Activated naive CD4-positive, alpha-beta T cell treated with anti-CD3 and anti-CD28 coated beads, Interleukin-2, amount 50 U/mL, for 24 hours (primary cell): ENCODE results near the gene NLRP9.
A peak's percentile ranks its signal among the peaks of the same experiment; 100 is the strongest.

Experiments
- H3K27ac Mint-ChIP-seq: one replicate; pipeline ENCODE4 v1.8.0; 2021; ENCODE audit warnings: mild to moderate bottlenecking, mixed read lengths
- H3K27me3 Mint-ChIP-seq: one replicate; pipeline ENCODE4 v1.8.0; 2021; ENCODE audit warnings: mixed read lengths
- H3K36me3 Mint-ChIP-seq: one replicate; pipeline ENCODE4 v1.8.0; 2021; ENCODE audit warnings: mixed read lengths
- H3K4me1 Mint-ChIP-seq: one replicate; pipeline ENCODE4 v1.8.0; 2021; ENCODE audit warnings: mixed read lengths
- H3K4me3 Mint-ChIP-seq: one replicate; pipeline ENCODE4 v1.8.0; 2021; ENCODE audit warnings: mild to moderate bottlenecking, mixed read lengths
- H3K9me3 Mint-ChIP-seq: one replicate; pipeline ENCODE4 v1.8.0; 2021; ENCODE audit warnings: mixed read lengths

Gene NLRP9

GRCh38 chr19:55673889-55674288 is 64.3 kb downstream of the NLRP9 start:
- Mint-ChIP-seq H3K27ac (peak overlapping the region; percentile 71), H3K9me3 (no peaks in the 10 kb centered on the region), H3K27me3 (no peaks in the 10 kb centered on the region), H3K4me1 (peaks cover 62% of the 10 kb centered on the region), H3K36me3 (peaks cover 9% of the 10 kb centered on the region), H3K4me3 (peak overlapping the region; percentile 6)

GRCh38 chr19:55673465-55673864 is 64.7 kb downstream of the NLRP9 start:
- H3K27ac Mint-ChIP-seq, result peak overlapping the region; percentile 71
- peaks cover 60% of the 10 kb centered on the region for H3K4me1 Mint-ChIP-seq
- no peaks in the 10 kb centered on the region for H3K27me3 Mint-ChIP-seq
- H3K9me3 Mint-ChIP-seq, result no peaks in the 10 kb centered on the region
- H3K4me3 Mint-ChIP-seq, result peak overlapping the region; percentile 6
- peaks cover 9% of the 10 kb centered on the region for H3K36me3 Mint-ChIP-seq

DNA sequence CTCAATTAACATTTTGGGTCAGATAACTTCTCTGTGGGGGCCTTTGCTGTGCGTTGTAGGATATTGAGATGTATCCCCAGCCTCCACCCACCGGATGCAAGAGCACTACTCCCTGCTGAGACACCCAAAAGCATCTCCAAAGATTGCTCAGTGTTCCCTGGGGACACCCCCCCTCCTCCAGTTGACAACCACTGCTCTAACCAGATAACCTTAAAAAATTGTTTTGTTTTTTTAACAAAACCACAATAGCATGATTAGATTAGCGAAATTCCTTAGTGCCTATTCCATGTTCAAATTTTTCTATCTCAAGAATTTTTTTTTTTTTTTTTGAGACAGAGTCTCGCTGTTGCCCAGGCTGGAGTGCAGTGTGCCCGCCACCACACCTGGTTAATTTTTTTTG is 65.8 kb downstream of the NLRP9 start:
- H3K4me1 Mint-ChIP-seq, result peaks cover 49% of the 10 kb centered on the region
- H3K4me3 Mint-ChIP-seq, result no peak overlapping the region
- no peaks in the 10 kb centered on the region for H3K27me3 Mint-ChIP-seq
- peak overlapping the region; percentile 70 for H3K27ac Mint-ChIP-seq
- peaks cover 9% of the 10 kb centered on the region for H3K36me3 Mint-ChIP-seq
- no peaks in the 10 kb centered on the region for H3K9me3 Mint-ChIP-seq

- Mint-ChIP-seq H3K27me3 (no peaks in the 10 kb centered on the region), H3K36me3 (peaks cover 9% of the 10 kb centered on the region), H3K27ac (peak overlapping the region; percentile 32), H3K4me3 (no peak overlapping the region), H3K4me1 (peaks cover 39% of the 10 kb centered on the region), H3K9me3 (no peaks in the 10 kb centered on the region)
These were observed 67.2 kb downstream of the NLRP9 start for GRCh38 chr19:55671054-55671378.

DNA sequence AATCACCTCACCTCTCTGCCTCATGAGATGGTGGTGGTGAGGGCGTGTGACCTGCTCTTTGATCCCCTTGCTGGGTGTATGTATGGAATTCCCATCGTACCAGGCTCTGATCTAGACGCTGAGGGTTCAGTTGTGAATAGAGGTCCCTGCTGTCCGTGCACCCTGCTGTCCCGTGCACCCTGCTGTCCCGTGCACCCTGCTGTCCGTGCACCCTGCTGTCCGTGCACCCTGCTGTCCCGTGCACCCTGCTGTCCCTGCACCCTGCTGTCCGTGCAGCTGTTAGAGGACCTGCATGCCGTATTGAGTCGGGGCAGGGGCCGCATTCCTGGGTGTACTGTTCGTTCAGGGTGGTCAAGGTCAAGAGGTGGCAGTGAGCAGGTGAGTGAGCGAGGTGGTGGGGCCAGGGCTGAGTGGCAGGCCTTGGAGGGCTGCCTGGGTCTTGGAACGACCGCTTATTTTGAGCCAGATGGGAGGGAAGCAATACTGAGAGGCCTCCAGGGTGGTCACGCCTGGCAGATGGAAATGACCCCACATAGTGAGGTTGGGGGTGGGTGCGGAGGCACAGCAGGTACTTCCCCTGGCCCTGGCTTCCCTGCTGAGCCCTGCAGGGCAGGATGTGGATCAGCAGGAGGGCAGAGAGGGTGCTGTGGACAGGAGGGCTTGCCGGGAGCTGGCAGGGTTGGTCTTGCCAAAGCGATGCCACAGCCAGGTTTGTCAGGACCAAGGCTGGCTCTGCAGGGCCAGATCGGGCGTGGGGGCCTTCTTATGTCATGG is 67.7 kb downstream of the NLRP9 start:
- Mint-ChIP-seq H3K27me3 (no peaks in the 10 kb centered on the region), H3K36me3 (peaks cover 8% of the 10 kb centered on the region), H3K4me3 (no peak overlapping the region), H3K27ac (peak overlapping the region; percentile 55), H3K9me3 (no peaks in the 10 kb centered on the region), H3K4me1 (peaks cover 33% of the 10 kb centered on the region)

DNA sequence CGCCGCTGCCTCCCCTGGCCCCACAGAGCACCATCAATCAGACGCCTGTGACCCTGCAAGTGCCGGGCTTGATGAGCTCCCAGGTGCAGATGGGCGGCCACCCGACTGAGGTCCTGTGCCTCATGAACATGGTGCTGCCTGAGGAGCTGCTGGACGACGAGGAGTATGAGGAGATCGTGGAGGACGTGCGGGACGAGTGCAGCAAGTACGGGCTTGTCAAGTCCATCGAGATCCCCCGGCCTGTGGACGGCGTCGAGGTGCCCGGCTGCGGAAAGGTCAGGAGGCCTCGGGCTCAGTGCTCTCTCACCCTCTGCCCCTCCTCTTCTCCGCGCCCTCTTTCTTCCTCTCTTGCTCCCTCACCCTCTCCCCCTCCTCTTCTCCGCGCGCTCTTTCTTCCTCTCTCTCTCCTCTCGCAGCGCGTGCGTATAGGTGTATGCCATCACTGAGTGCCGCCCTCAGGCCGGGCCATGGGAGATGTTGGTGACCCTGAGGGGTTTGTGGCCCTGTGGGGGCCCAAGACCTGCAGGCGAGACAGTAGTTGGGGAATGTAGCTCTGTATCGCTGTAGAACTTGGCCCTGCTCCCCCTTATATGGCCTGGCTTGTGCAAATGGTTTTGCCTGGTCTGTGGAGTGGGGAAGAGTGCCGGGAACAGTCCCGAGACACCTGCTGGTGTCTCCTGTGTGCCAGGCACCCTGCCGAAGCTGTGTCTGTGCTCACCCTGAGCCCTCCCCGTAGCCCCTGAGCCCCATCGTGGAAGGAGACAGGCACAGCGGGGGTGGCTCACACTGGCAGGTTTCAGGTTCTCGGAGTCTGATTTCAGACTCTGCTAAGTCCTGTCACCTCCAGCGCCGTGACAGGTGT is 68.6 kb downstream of the NLRP9 start:
- peaks cover 31% of the 10 kb centered on the region for H3K4me1 Mint-ChIP-seq
- no peak overlapping the region for H3K4me3 Mint-ChIP-seq
- peaks cover 6% of the 10 kb centered on the region for H3K36me3 Mint-ChIP-seq

DNA sequence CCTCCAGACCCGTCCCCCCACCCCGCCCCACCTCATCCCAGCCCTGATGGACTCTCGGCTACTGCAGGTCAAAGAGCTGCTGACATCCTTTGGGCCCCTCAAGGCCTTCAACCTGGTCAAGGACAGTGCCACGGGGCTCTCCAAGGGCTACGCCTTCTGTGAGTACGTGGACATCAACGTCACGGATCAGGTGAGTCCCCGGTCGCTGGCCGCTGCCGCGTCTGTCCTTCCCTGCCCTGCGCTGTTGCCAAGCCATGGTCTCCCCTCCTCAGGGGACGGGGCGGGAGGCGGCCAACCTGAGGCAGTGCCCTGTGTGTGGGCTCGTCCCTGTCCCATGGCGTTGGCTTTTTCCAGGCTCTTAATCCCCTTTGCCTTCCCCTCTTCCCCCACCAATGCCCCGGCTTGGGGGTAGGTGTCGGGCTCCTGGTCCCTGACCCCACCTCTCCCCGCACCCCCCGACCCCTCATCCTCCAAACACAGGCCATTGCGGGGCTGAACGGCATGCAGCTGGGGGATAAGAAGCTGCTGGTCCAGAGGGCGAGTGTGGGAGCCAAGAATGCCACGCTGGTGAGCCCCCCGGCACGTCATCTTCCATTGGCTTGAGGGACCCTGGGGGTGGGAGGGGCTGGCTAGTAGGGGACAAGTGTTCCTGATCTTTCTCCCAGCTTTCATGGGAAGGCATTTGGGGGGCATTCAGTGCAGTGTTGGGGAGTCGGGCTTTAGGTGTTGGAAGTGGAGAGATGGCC is 69.4 kb downstream of the NLRP9 start:
- H3K4me3 Mint-ChIP-seq, result no peak overlapping the region
- H3K36me3 Mint-ChIP-seq, result peaks cover 4% of the 10 kb centered on the region
- H3K9me3 Mint-ChIP-seq, result no peaks in the 10 kb centered on the region
- H3K4me1 Mint-ChIP-seq, result peaks cover 31% of the 10 kb centered on the region
- no peak overlapping the region for H3K27ac Mint-ChIP-seq
- H3K27me3 Mint-ChIP-seq, result no peaks in the 10 kb centered on the region

More for the DNA sequence above, 68.6 kb downstream of the NLRP9 start:
- Mint-ChIP-seq H3K27me3 (no peaks in the 10 kb centered on the region), H3K9me3 (no peaks in the 10 kb centered on the region), H3K27ac (no peak overlapping the region)

- no peaks in the 10 kb centered on the region for H3K27me3 Mint-ChIP-seq
- no peaks in the 10 kb centered on the region for H3K9me3 Mint-ChIP-seq
- H3K4me1 Mint-ChIP-seq, result peaks cover 31% of the 10 kb centered on the region
- no peak overlapping the region for H3K27ac Mint-ChIP-seq
- H3K4me3 Mint-ChIP-seq, result no peak overlapping the region
- H3K36me3 Mint-ChIP-seq, result peaks cover 5% of the 10 kb centered on the region
These were observed 70.2 kb downstream of the NLRP9 start for GRCh38 chr19:55667958-55668357.

- Mint-ChIP-seq H3K36me3 (peaks cover 8% of the 10 kb centered on the region), H3K27ac (no peak overlapping the region), H3K27me3 (no peaks in the 10 kb centered on the region), H3K4me3 (no peak overlapping the region), H3K9me3 (no peaks in the 10 kb centered on the region), H3K4me1 (peaks cover 35% of the 10 kb centered on the region)
These were observed 70.7 kb downstream of the NLRP9 start for GRCh38 chr19:55667511-55667910.

GRCh38 chr19:55667006-55667381 is 71.2 kb downstream of the NLRP9 start:
- peaks cover 33% of the 10 kb centered on the region for H3K4me1 Mint-ChIP-seq
- H3K4me3 Mint-ChIP-seq, result no peak overlapping the region
- no peak overlapping the region for H3K27ac Mint-ChIP-seq
- peaks cover 9% of the 10 kb centered on the region for H3K36me3 Mint-ChIP-seq
- H3K27me3 Mint-ChIP-seq, result no peaks in the 10 kb centered on the region
- no peaks in the 10 kb centered on the region for H3K9me3 Mint-ChIP-seq

DNA sequence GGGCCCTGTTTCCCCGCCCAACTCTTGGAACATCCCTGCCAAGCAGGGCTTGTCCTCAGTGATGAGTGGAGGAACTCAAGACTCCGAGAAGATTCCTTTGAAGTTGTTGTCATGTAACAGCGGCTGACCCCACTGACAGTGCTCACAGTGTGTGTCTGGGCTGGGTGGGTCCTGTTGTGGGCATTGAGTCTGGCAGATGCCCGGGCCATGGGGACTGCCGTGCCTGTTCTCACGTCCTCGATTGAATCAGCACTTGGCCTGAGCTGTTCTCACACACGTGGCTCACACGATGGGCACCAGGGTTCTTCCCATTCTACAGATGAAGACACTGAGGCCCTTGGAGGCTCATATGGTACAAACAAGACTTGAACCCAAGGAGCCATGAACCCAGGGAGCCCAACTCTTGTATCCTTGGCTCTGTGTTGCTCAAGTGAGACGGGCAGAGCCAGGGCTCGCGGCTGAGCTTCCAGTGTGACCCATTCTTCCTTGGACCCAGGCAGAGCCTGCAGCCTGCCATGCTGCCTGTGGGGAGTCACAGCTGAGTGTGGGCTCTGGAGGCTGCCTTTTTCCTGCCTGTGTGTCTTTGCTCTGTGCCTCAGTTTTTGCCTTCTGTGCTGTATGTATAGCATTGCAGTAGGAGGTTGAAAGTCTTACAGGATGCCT is 71.7 kb downstream of the NLRP9 start:
- Mint-ChIP-seq H3K9me3 (no peaks in the 10 kb centered on the region), H3K4me1 (peaks cover 36% of the 10 kb centered on the region), H3K36me3 (peaks cover 11% of the 10 kb centered on the region), H3K4me3 (no peak overlapping the region), H3K27ac (no peak overlapping the region), H3K27me3 (no peaks in the 10 kb centered on the region)

- peaks cover 9% of the 10 kb centered on the region for H3K36me3 Mint-ChIP-seq
- no peaks in the 10 kb centered on the region for H3K9me3 Mint-ChIP-seq
- peaks cover 40% of the 10 kb centered on the region for H3K4me1 Mint-ChIP-seq
- no peaks in the 10 kb centered on the region for H3K27me3 Mint-ChIP-seq
- no peak overlapping the region for H3K4me3 Mint-ChIP-seq
- H3K27ac Mint-ChIP-seq, result no peak overlapping the region
These were observed 74.2 kb downstream of the NLRP9 start for GRCh38 chr19:55663846-55664536.

DNA sequence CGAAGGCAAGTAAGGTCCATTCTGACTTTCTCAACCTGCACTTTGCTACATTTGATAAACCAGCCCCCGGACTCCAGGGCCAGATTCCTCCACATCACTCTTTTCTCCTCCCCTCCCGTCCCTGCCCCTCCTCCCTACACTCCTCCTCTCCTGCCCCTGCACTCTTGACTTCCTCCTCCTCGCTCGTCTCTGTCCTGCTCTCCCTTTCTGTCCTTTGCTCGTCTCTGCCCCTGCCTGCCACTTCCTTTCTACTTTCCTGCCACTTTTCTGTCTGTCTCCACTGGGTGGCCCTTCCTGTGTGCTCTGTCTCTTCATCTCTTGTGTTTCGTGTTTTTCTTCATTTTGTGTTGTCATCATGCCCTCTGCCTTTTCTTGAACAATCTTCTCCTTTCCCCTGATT is 76.4 kb downstream of the NLRP9 start:
- no peaks in the 10 kb centered on the region for H3K27me3 Mint-ChIP-seq
- H3K4me1 Mint-ChIP-seq, result peaks cover 55% of the 10 kb centered on the region
- H3K36me3 Mint-ChIP-seq, result peaks cover 9% of the 10 kb centered on the region
- peak overlapping the region; percentile 43 for H3K4me3 Mint-ChIP-seq
- no peaks in the 10 kb centered on the region for H3K9me3 Mint-ChIP-seq
- peak overlapping the region; percentile 51 for H3K27ac Mint-ChIP-seq

DNA sequence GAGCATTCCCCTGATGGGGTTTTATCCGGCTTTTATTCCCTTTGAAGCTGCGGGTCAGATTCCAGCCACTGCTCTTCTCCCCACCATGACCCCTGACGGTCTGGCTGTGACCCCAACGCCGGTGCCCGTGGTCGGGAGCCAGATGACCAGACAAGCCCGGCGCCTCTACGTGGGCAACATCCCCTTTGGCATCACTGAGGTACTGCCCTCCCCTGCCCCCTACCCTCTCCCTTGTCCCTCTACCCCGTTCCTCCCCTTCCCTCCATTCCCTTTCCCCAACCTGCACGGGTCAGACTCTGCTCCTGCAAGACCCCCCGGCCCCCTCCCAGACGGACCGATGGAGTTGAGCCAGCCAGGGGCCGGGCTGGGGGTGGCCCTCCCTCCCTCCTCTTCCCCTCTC is 77.2 kb downstream of the NLRP9 start:
- peaks cover 55% of the 10 kb centered on the region for H3K4me1 Mint-ChIP-seq
- H3K36me3 Mint-ChIP-seq, result peaks cover 13% of the 10 kb centered on the region
- H3K27ac Mint-ChIP-seq, result no peak overlapping the region
- H3K4me3 Mint-ChIP-seq, result no peak overlapping the region
- no peaks in the 10 kb centered on the region for H3K9me3 Mint-ChIP-seq
- no peaks in the 10 kb centered on the region for H3K27me3 Mint-ChIP-seq

GRCh38 chr19:55660404-55660803 is 77.8 kb downstream of the NLRP9 start:
- H3K4me3 Mint-ChIP-seq, result no peak overlapping the region
- H3K4me1 Mint-ChIP-seq, result peaks cover 58% of the 10 kb centered on the region
- peak overlapping the region; percentile 17 for H3K27ac Mint-ChIP-seq
- H3K27me3 Mint-ChIP-seq, result no peaks in the 10 kb centered on the region
- no peaks in the 10 kb centered on the region for H3K9me3 Mint-ChIP-seq
- peaks cover 16% of the 10 kb centered on the region for H3K36me3 Mint-ChIP-seq
